Measurements from ENCODE around the gene DENND1C. TPM values are rescaled to one million over a fixed set of nuclear protein-coding genes. Genes with fewer than 3 reads are reported as not detected.

DENND1C gene
- total RNA-seq, 1 experiment from 2014 or later: not detected

GRCh38 chr19:6483235-6483634, 1.6 kb upstream of the DENND1C start:
- no peaks in the 10 kb centered on the region for H3K9me3 Mint-ChIP-seq (ENCODE audit: low read depth, unreplicated experiment)
- CTCF ChIA-PET: interaction anchor here (0.6 kb wide), 1 partner anchor 944 kb away, joined by 5 read pairs; no protein-coding TSS in a partner anchor
- DNase-seq: no peak
- no peak overlapping the region for H3K27ac Mint-ChIP-seq (ENCODE audit: unreplicated experiment)
- no peaks in the 10 kb centered on the region for H3K4me1 Mint-ChIP-seq (ENCODE audit: low read depth, unreplicated experiment)
- TF ChIP-seq CTCF (IDR thresholded peaks at IDR 0.05; ENCODE audit: unreplicated experiment): no peak
- no TSS peak for BruUV-seq (replicated peaks)
- H3K4me3 Mint-ChIP-seq (ENCODE audit: low read depth, unreplicated experiment): no peak overlapping the region
- H3K36me3 Mint-ChIP-seq (ENCODE audit: insufficient read depth, unreplicated experiment): no peaks in the 10 kb centered on the region
- H3K27me3 Mint-ChIP-seq (ENCODE audit: unreplicated experiment): peaks cover 18% of the 10 kb centered on the region
- intact Hi-C loops (cut with micrococcal nuclease; ENCODE audit: unreplicated experiment): no loop called here

GRCh38 chr19:6482343-6482686, 728 bp upstream of the DENND1C start:
- DNase-seq: no peak
- intact Hi-C loops (cut with micrococcal nuclease; ENCODE audit: unreplicated experiment): no loop called here
- no peak overlapping the region for H3K4me3 Mint-ChIP-seq (ENCODE audit: low read depth, unreplicated experiment)
- no peak overlapping the region for H3K27ac Mint-ChIP-seq (ENCODE audit: unreplicated experiment)
- no peaks in the 10 kb centered on the region for H3K9me3 Mint-ChIP-seq (ENCODE audit: low read depth, unreplicated experiment)
- CTCF ChIA-PET: no interaction called here
- no peaks in the 10 kb centered on the region for H3K36me3 Mint-ChIP-seq (ENCODE audit: insufficient read depth, unreplicated experiment)
- TF ChIP-seq CTCF (IDR thresholded peaks at IDR 0.05; ENCODE audit: unreplicated experiment): no peak
- BruUV-seq (replicated peaks): no TSS peak
- no peaks in the 10 kb centered on the region for H3K4me1 Mint-ChIP-seq (ENCODE audit: low read depth, unreplicated experiment)
- peaks cover 18% of the 10 kb centered on the region for H3K27me3 Mint-ChIP-seq (ENCODE audit: unreplicated experiment)

GRCh38 chr19:6480848-6481415, 655 bp downstream of the DENND1C start:
- no peak overlapping the region for H3K27ac Mint-ChIP-seq (ENCODE audit: unreplicated experiment)
- H3K9me3 Mint-ChIP-seq (ENCODE audit: low read depth, unreplicated experiment): no peaks in the 10 kb centered on the region
- CTCF ChIA-PET: no interaction called here
- H3K4me3 Mint-ChIP-seq (ENCODE audit: low read depth, unreplicated experiment): no peak overlapping the region
- H3K4me1 Mint-ChIP-seq (ENCODE audit: low read depth, unreplicated experiment): no peaks in the 10 kb centered on the region
- BruUV-seq (replicated peaks): no TSS peak
- peaks cover 5% of the 10 kb centered on the region for H3K36me3 Mint-ChIP-seq (ENCODE audit: insufficient read depth, unreplicated experiment)
- DNase-seq: no peak
- TF ChIP-seq CTCF (IDR thresholded peaks at IDR 0.05; ENCODE audit: unreplicated experiment): no peak
- H3K27me3 Mint-ChIP-seq (ENCODE audit: unreplicated experiment): peaks cover 18% of the 10 kb centered on the region
- intact Hi-C loops (cut with micrococcal nuclease; ENCODE audit: unreplicated experiment): no loop called here

GRCh38 chr19:6479836-6480398, 1.7 kb downstream of the DENND1C start:
- Mint-ChIP-seq H3K27me3 (ENCODE audit: unreplicated experiment) (peaks cover 18% of the 10 kb centered on the region), H3K36me3 (ENCODE audit: insufficient read depth, unreplicated experiment) (peaks cover 5% of the 10 kb centered on the region), H3K4me1 (ENCODE audit: low read depth, unreplicated experiment) (no peaks in the 10 kb centered on the region), H3K4me3 (ENCODE audit: low read depth, unreplicated experiment) (no peak overlapping the region), H3K27ac (ENCODE audit: unreplicated experiment) (no peak overlapping the region), H3K9me3 (ENCODE audit: low read depth, unreplicated experiment) (no peaks in the 10 kb centered on the region)
- CTCF ChIA-PET: no interaction called here
- DNase-seq: no peak
- intact Hi-C loops (cut with micrococcal nuclease; ENCODE audit: unreplicated experiment): no loop called here
- TF ChIP-seq CTCF (IDR thresholded peaks at IDR 0.05; ENCODE audit: unreplicated experiment): no peak
- BruUV-seq (replicated peaks): no TSS peak
